ENCODE results near the gene SECTM1.

The SECTM1 gene

DNA sequence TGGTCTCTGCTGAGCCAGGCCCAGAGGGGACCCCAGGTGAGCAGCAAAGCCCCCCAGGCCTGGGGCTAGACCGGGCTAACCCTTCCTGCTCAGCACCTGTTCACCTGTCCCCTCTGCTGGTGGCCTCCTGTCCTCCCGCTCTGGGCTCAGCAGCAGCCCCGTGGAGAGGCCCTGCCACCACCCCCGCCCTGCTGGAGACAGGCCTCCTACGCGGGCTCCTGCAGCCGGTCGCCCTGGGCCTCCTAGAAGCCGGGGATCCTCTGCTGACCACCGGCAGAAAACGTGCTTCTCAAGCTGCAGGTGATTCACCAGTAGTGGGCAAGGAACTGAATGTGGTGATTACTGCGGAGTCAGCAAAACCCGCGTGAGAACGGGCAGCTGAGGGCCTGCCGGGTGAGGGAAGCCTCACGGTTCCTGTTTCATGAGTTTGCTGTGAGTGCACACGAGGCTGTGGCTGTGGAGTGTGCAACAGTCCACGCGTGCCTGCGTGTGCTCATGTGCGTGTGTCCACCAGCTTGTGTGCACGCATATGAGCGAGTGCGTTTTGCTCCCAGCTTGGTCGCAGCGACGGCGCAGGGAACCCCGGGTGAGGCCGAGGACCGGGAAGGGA is 792 bp downstream of the SECTM1 start:
- TF ChIP-seq FOXP2 (optimal IDR thresholded peaks at IDR 0.05; ENCODE audit: borderline replicate concordance, extremely low read depth, extremely low read length, insufficient read depth) (no peak), TAF1 (IDR thresholded peaks at IDR 0.05; ENCODE audit: borderline replicate concordance, insufficient read depth, low read length) (no peak), POLR2AphosphoS5 (IDR thresholded peaks at IDR 0.05; ENCODE audit: low read depth, low read length) (no peak), SIN3A (IDR thresholded peaks at IDR 0.05; ENCODE audit: borderline replicate concordance, insufficient read depth, low read length) (no peak)
- TF ChIP-seq, protein P1, sequence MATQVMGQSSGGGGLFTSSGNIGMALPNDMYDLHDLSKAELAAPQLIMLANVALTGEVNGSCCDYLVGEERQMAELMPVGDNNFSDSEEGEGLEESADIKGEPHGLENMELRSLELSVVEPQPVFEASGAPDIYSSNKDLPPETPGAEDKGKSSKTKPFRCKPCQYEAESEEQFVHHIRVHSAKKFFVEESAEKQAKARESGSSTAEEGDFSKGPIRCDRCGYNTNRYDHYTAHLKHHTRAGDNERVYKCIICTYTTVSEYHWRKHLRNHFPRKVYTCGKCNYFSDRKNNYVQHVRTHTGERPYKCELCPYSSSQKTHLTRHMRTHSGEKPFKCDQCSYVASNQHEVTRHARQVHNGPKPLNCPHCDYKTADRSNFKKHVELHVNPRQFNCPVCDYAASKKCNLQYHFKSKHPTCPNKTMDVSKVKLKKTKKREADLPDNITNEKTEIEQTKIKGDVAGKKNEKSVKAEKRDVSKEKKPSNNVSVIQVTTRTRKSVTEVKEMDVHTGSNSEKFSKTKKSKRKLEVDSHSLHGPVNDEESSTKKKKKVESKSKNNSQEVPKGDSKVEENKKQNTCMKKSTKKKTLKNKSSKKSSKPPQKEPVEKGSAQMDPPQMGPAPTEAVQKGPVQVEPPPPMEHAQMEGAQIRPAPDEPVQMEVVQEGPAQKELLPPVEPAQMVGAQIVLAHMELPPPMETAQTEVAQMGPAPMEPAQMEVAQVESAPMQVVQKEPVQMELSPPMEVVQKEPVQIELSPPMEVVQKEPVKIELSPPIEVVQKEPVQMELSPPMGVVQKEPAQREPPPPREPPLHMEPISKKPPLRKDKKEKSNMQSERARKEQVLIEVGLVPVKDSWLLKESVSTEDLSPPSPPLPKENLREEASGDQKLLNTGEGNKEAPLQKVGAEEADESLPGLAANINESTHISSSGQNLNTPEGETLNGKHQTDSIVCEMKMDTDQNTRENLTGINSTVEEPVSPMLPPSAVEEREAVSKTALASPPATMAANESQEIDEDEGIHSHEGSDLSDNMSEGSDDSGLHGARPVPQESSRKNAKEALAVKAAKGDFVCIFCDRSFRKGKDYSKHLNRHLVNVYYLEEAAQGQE (IDR thresholded peaks at IDR 0.05; ENCODE audit: insufficient read depth in 1 of 2, low read depth in 2 of 2, low read length in 2 of 2): no peak

DNA sequence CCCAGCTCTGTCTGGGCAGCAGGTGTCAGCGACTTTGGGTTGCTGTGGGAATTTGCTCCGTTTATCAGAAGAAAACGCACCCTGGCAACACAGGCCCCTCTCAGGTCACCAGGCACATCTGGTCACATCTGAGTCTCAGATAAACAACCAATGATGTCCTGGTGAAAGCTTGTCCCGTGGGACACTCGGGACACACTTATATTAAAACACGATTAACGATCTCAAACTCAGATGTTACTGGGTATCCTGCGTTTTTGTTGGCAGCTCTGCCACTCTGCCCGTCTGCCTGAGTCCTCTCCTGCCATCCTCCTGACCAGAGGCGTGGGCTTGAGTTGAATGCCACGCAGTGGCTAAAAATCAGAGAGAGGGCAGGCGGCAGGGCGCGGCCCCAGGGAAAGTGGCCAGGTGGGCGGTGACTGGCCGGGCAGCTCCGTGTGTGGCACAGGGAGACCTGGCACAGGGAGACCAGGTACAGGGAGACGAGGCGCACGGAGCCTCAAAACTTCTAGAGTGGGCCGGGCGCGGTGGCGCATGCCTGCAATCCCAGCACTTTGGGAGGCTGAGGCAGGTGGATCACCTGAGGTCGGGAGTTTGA is 2.1 kb downstream of the SECTM1 start:
- no peak for TF ChIP-seq SIN3A (IDR thresholded peaks at IDR 0.05; ENCODE audit: borderline replicate concordance, insufficient read depth, low read length)
- no peak for TF ChIP-seq POLR2AphosphoS5 (IDR thresholded peaks at IDR 0.05; ENCODE audit: low read depth, low read length)
- TF ChIP-seq, protein P1 (IDR thresholded peaks at IDR 0.05; ENCODE audit: insufficient read depth in 1 of 2, low read depth in 2 of 2, low read length in 2 of 2): no peak
- no peak for TF ChIP-seq FOXP2 (optimal IDR thresholded peaks at IDR 0.05; ENCODE audit: borderline replicate concordance, extremely low read depth, extremely low read length, insufficient read depth)
- TF ChIP-seq TAF1 (IDR thresholded peaks at IDR 0.05; ENCODE audit: borderline replicate concordance, insufficient read depth, low read length): no peak

DNA sequence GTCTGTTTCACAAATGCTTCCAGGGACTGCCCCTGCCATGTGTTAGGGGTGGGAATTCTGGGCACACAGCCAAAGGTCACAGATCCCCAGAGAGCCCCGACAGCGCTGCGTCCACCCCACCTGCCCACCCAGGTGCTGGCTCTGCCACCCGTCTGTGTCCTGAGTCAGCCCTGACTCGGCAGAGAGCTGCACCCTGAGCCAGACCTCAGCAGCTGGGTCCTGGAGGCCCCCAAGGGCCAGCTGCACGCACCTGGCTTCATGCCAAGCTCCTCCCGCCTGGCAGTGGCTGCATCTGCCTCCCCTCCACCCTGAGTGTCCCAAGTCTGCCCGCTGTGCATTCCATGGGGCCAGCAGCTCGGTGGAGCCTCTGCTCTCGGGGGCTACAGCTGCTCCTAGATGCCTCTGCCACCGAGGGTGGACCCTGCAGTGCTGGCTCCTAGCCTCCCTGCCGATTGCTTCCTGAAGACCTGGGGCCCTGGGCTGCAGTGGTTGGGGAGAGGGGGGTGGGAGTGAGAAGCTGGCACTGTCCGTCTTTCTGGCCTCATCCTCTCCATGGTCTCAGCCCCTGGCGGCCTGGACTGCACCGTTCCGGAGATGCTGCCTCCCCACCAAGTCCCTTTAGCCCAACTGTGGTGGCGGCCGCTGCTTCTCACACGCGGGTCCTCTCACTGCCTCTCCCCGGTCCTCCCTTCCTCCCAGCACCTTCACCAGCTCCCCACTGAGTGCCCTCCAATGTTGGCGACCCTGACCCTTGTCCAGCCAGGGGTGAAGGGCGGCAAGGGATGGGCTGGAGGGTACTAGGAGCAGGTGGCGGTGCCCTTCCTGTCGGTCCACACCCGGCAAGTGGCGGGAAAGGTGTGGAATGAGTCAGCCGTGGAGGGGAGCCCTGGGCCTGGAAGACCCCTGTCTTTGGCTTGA is 3.0 kb downstream of the SECTM1 start:
- TF ChIP-seq, protein P1 (IDR thresholded peaks at IDR 0.05; ENCODE audit: insufficient read depth in 1 of 2, low read depth in 2 of 2, low read length in 2 of 2): no peak
- TF ChIP-seq TAF1 (IDR thresholded peaks at IDR 0.05; ENCODE audit: borderline replicate concordance, insufficient read depth, low read length) (no peak), POLR2AphosphoS5 (IDR thresholded peaks at IDR 0.05; ENCODE audit: low read depth, low read length) (no peak), SIN3A (IDR thresholded peaks at IDR 0.05; ENCODE audit: borderline replicate concordance, insufficient read depth, low read length) (no peak), FOXP2 (optimal IDR thresholded peaks at IDR 0.05; ENCODE audit: borderline replicate concordance, extremely low read depth, extremely low read length, insufficient read depth) (no peak)

DNA sequence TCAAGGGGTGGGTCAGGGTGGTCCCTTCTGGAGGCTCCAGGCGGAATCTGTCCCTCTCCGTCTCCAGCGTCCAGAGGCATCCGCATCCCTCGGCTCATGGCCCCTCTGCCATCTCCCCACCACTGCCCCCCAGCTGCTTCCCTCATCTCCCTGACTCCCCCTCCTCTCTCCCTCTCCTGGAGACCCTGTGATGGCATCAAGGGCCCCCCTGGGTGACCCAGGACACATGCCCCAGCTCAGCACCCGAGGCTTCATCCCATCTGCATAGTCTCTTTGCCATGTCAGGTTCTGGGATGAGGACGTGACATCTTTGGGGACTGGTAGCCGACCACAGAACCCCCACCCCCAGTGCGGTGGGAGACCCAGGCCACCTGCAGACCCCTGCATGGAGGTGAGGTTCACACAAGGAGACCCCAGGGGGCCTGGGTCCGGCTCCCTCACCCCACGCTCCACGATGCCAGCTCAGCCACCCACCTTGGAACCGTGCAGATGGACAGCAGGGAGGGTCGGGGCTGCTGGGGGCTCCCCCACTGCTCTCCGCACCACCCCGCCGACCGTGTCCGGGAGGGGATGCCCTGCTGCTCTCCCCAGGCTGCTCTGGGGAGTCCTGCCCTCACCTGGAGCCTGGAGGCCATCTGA is 3.8 kb downstream of the SECTM1 start:
- TF ChIP-seq POLR2AphosphoS5 (IDR thresholded peaks at IDR 0.05; ENCODE audit: low read depth, low read length) (no peak), FOXP2 (optimal IDR thresholded peaks at IDR 0.05; ENCODE audit: borderline replicate concordance, extremely low read depth, extremely low read length, insufficient read depth) (no peak), SIN3A (IDR thresholded peaks at IDR 0.05; ENCODE audit: borderline replicate concordance, insufficient read depth, low read length) (no peak), TAF1 (IDR thresholded peaks at IDR 0.05; ENCODE audit: borderline replicate concordance, insufficient read depth, low read length) (no peak)
- TF ChIP-seq, protein P1 (IDR thresholded peaks at IDR 0.05; ENCODE audit: insufficient read depth in 1 of 2, low read depth in 2 of 2, low read length in 2 of 2): no peak

Data from PFSK-1 (cell line).